ENCODE measurements around the gene DDX39B.
A peak's percentile ranks its signal among the peaks of the same experiment; 100 is the strongest.
"Not testable (repeated sequence)": the region's sequence is repeated elsewhere in the genome, so short reads cannot be mapped to it uniquely, and the experiment has no call there.

DDX39B gene

GRCh38 chr6:31541658-31542521, at the start of gene DDX39B:
Gene DDX39B (minus strand): TSS chr6:31542003. CDS start chr6:31540532, 1,471 bp downstream.
- peak; percentile 84 to 91 for DNase-seq (ENCODE audit: low read depth in 2 of 2)

DNA sequence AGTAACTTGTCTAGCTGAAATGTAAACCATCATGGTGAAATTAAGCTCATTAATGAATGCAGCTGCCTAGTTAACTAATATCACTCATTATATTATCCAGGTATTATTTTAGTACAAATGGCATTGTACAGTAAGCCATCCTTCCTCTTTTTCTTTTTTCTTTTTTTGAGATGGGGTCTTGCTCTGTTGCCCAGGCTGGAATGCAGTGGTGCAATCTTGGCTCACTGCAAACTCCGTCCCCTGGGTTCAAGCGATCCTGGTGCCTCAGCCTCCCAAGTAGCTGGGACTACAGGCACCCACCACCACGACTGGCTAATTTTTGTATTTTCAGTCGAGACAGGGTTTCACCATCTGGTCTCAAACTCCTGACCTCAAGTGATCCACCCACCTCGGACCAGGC, 48.9 kb upstream of the DDX39B start:
- not testable (repeated sequence) for DNase-seq (ENCODE audit: low read depth in 2 of 2)

- no peak for DNase-seq (ENCODE audit: low read depth in 2 of 2)
Observed at GRCh38 chr6:31588871-31589650, 47.3 kb upstream of the DDX39B start.

GRCh38 chr6:31587791-31588777, 46.3 kb upstream of the DDX39B start:
- DNase-seq (ENCODE audit: low read depth in 2 of 2): no peak

DNA sequence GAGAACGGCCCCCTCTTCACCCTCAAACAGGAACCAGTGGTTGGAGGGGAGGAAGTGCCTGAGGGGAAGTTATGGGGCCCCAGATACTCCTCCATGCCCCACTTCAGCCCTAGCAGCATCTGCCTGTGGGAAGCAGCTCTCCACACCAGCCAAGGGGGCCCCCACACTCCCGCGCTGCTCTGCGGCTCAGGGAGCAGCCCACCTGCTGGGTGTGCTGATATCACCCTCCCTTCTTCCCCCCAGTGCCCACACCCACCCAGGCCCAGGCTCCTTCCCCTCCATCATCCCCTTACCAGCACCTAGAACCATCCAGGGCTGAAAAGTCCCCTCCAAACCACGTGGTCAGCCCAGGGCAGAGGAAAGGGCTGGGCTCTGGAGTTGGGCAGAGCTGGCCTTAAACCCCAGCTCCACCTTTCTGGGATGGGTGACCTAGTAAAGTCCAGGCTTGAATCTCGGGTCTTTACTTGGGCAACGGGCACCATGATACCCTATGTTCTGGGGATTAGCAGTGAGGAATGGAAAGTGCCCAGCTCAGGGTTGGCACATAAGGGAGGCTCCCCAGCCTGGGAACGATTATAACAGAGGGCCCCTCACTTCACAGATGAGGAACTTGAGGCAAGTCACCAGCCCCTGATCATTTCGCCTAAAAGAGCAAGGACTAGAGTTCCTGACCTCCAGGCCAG, 44.9 kb upstream of the DDX39B start:
- DNase-seq (ENCODE audit: low read depth in 2 of 2): no peak

GRCh38 chr6:31586008-31586407, 44.2 kb upstream of the DDX39B start, which contains the start of gene LST1:
Gene LST1 (plus strand): TSS chr6:31586277. CDS start chr6:31587300, 1,023 bp downstream.
- no peak for DNase-seq (ENCODE audit: low read depth in 2 of 2)

- DNase-seq (ENCODE audit: low read depth in 2 of 2): no peak
Observed at GRCh38 chr6:31585491-31585890, 43.7 kb upstream of the DDX39B start.

- peak in 1 of 2 donors; percentile 62 for DNase-seq (ENCODE audit: low read depth in 2 of 2)
Observed at GRCh38 chr6:31582230-31582643, 40.4 kb upstream of the DDX39B start, which contains the start of gene LTB. Gene LTB (minus strand): TSS chr6:31582424. CDS start chr6:31582417, 7 bp downstream.

DNA sequence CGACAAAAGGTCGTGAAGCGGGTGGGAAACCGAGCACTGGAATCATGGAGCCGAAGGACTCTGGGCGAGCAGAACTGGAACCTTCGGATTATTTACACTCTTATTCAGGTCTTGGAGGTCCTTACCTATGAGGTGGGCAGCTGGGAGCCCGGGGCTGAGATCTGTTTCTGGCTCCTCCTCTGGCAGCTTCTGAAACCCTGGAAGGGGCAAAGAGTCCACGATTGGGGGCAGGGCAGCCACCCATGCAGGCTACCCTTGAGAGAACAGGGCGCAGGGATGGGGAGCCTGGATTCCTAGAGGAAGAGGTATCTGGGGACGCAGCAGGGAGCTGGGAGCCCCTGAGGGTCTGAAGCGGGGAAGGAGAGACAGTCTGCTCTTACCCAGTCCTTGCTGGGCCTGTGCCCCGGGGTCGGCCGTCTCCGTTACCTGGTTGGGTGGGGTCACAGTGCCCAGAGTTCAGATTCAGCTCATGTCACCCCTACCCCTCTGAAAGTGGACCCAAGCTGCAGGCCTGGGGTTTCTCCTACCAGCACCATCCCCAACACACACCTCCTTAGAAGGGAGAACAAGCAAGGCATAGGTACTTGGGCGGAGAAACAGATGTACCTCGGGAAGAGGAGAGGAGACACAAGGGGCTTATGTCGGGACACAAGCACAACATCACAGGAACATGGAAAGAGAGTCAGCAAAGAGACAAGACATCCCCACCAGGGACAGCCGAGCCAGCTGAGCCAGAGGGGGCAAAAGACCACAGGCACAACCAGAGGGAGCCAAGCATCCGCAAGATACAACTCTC, 39.8 kb upstream of the DDX39B start:
- DNase-seq (ENCODE audit: low read depth in 2 of 2): no peak

DNA sequence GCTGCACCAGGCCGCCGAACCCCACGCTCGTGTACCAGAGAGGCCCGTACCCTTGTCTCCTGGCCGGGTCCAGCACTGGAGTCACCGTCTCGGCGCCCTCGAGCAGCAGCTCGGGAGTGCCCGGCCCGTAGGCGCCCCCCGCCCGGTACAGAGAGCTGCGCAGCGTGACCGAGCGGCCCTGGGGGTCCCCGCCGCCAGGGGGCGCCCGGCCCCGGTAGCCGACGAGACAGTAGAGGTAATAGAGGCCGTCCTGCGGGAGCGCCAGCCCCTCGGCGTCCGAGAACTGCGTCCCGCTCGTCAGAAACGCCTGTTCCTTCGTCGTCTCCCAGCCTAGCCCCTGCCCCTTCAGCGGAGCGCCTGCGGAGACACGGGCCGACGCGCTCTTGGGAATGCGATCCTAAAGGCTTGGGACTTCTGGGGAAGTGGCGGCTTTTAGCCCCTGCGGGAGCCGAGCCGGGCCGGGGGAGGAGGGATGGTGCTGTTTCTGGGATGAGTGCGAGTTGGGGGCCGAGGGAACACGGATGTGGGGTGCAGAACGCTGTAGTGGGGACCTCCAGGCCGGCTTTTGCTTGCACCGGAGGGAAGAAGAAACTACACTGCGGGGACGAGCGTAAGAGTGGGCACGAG, 39.1 kb upstream of the DDX39B start:
- peak; percentile 83 to 85 for DNase-seq (ENCODE audit: low read depth in 2 of 2)

DNA sequence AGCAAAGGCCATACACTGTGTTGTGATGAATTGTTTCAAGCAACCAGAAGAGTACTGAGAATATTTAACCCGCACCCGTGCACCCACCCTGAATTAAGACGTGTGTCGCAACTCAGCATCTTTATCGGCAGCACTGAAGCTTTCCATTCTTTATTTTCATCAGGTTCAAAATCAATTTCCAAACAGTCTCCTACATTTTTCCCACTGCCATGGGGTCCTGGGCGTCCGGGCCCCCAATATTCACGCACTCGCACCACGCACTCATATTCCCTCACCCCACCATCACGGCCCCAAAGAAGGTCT, 38.6 kb upstream of the DDX39B start:
- no peak for DNase-seq (ENCODE audit: low read depth in 2 of 2)

DNA sequence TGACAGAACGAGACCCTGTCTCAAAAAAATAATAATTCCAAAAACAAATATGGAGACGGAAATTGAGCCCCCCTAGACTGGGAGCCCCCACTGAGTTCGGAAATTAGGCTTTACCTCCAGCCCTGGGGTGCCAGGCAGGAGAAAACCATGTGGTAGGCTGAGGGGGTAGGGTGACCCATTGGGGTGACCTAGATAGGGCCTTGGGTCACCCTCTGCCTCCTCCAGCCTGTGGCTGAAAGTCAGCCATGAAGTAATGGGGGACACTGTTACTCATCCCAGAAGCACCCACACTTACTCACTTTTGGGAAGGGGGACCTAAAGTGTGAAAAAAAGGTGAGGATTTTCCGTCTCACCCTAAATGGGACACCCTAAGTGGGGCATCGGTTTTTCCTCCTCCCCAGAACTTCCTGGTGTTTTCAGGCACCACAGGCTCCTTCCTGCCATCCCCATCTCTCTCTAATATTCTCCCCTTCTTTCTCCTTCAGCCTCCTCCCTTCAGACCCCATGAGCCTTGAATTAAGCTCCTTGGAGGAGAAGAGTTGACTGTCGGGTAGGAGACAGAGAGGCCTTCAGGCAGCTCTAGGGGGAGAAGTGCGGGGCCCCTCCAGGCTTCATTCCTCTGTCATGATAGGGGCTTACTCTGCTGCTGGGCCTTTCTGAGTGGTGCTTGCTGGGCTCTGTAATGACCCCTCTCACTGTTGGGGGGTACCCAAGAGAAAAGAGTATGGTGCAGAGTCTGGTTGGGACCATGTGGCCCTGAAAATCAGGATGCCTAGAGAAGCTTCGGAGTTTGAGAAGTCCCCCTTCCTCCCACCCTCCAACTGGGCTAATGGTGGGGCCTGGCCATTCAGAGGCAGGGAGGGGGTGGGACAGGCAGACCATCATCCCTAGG, 38.0 kb upstream of the DDX39B start:
- DNase-seq (ENCODE audit: low read depth in 2 of 2): no peak

DNA sequence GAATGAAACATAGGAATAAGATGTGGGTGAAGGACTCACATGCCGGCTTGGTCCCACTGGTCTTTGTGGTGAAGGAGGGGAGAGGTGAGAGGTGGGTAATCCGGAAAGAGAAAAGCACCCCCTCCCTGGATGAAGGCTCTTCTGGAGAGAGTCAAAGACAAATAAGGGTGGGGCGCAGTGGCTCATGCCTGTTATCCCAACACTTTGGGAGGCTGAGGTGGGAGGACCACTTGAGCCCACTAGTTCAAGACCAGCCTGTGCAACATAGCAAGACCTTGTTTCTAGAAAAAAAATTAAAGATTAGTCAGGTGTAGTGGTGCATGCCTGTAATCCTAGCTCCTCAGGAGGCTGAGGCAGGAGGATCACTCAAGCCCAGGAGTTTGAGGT, 37.3 kb upstream of the DDX39B start:
- DNase-seq (ENCODE audit: low read depth in 2 of 2): no peak

DNA sequence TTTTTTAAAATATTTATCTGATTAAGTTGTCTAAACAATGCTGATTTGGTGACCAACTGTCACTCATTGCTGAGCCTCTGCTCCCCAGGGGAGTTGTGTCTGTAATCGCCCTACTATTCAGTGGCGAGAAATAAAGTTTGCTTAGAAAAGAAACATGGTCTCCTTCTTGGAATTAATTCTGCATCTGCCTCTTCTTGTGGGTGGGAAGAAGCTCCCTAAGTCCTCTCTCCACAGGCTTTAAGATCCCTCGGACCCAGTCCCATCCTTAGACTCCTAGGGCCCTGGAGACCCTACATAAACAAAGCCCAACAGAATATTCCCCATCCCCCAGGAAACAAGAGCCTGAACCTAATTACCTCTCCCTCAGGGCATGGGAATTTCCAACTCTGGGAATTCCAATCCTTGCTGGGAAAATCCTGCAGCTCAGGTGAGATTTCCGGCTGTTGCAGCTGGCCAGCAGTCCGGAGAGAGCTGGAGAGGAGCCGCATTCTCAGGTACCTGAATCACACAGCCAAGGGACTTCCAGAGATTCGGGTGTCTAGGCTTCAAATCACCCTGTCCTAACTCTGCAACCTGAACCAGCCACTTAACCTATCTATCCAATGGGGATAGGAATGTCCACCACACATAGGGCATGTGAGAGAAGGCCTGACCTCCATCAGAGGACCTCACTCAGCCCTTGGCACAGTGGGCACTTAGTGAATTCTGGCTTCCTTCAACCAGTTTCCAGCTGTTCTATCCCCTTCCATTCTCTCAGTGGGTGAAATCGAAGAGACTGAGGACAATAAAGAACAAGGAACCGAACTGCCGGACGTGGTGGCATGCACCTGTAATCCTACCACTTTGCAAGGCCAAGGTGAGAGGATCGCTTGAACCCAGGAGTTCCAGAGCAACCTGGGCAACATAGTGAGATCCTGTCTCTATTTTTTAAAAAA, 36.6 kb upstream of the DDX39B start:
- DNase-seq (ENCODE audit: low read depth in 2 of 2): no peak

- no peak for DNase-seq (ENCODE audit: low read depth in 2 of 2)
Observed at GRCh38 chr6:31577579-31577966, 35.8 kb upstream of the DDX39B start.

GRCh38 chr6:31576897-31577578, 35.2 kb upstream of the DDX39B start:
- DNase-seq (ENCODE audit: low read depth in 2 of 2): no peak

Measured in stimulated activated CD8-positive, alpha-beta memory T cell treated with anti-CD3 and anti-CD28 coated beads, Interleukin-2, amount 100 ng/mL, for 1 hour (primary cell).